HepG2 (cell line): ENCODE data around the gene ZBTB25. TPM values are rescaled to one million over a fixed set of nuclear protein-coding genes. Genes with fewer than 3 reads are reported as not detected.

Experiments used
- ATAC-seq: fragments of 200-7000 bp; cut with Tn5 transposase; 3 replicates; pipeline ENCODE4 v1.9.1; 2020; ENCODE audit warnings: mild to moderate bottlenecking, moderate library complexity
- BruUV-seq: library from RNA; stranded (reverse); fragments of 400-500 nt; replicated peaks from 2 replicates; lab custom pipeline; 2021; lab: Mats Ljungman, UMichigan
- CTCF ChIA-PET: fragments of 300-600 bp; formaldehyde crosslinking; extraction: SDS; loops from one replicate; lab custom pipeline; 2021; ENCODE audit warnings: low total read pairs, inconsistent platforms, low intra/inter-chr PET ratio; lab: Yijun Ruan, JAX
- POLR2A ChIA-PET: fragments of 350-600 bp; sonication (Branson Sonifier 250); formaldehyde crosslinking; loops from one replicate; lab custom pipeline; 2020; ENCODE audit warnings: antibody characterized with exemption, inconsistent platforms; lab: Yijun Ruan, JAX
- DNase-seq: peaks from one replicate; pipeline ENCODE4 v3.0.0-alpha.2; 2015; ENCODE audit warnings: low spot score
- FAIRE-seq: peaks from 3 replicates; lab custom pipeline; 2011; peaks lifted over from hg19 to GRCh38; lab: Jason Lieb, UNC
- H2AFZ ChIP-seq: one replicate; pipeline ENCODE4 v1.6.1; 2011; ENCODE audit warnings: low read length, inconsistent platforms
- H3K27ac ChIP-seq: fragments of 300-600 bp; 3 replicates; pipeline ENCODE4 v1.8.0; 2011; ENCODE audit warnings: mixed run types, mild to moderate bottlenecking, mixed read lengths, low read length, inconsistent platforms; ENCODE audit not compliant: insufficient read depth; ENCODE audit errors: extremely low read length
- H3K27me3 ChIP-seq, 2 experiments: fragments of 200-600 bp in 1 of 2; 2 replicates in 1 of 2; 3 replicates in 1 of 2; pipeline versions ENCODE4 v1.6.0 to v1.8.0; 2011; ENCODE audit warnings: low read length in 2 of 2, mild to moderate bottlenecking in 2 of 2, moderate library complexity in 2 of 2, inconsistent platforms in 1 of 2; ENCODE audit not compliant: insufficient read depth in 2 of 2, control insufficient read depth in 1 of 2
- H3K36me3 ChIP-seq, 2 experiments: fragments of 200-600 bp in 1 of 2; replicated peaks in 1 of 2; 2 replicates in 1 of 2; 3 replicates in 1 of 2; pipeline versions ENCODE4 v1.5.1 to v1.8.0; 2011; ENCODE audit warnings: low read length in 2 of 2, inconsistent platforms in 1 of 2; ENCODE audit not compliant: insufficient read depth in 2 of 2, control insufficient read depth in 1 of 2
- H3K4me1 ChIP-seq: 2 replicates; pipeline ENCODE4 v1.5.1; 2012; ENCODE audit warnings: low read length, inconsistent platforms; ENCODE audit not compliant: insufficient read depth
- H3K4me2 ChIP-seq: 2 replicates; pipeline ENCODE4 v1.6.0; 2011; ENCODE audit warnings: low read depth, low read length, inconsistent platforms
- H3K4me3 ChIP-seq, 3 experiments: fragments of 200-600 bp in 1 of 3; sonication (generic), shearing (Covaris generic) in 1 of 3; replicated peaks in 1 of 3; 2 replicates each; pipeline ENCODE4 v1.5.1; 2011 to 2016; ENCODE audit warnings: low read length in 3 of 3, inconsistent platforms in 2 of 3, low read depth in 2 of 3, mild to moderate bottlenecking in 2 of 3, control low read depth in 1 of 3, mixed read lengths in 1 of 3; ENCODE audit not compliant: insufficient read depth in 1 of 3
- H3K79me2 ChIP-seq: one replicate; pipeline ENCODE4 v1.6.1; 2011; ENCODE audit warnings: low read length, inconsistent platforms; ENCODE audit not compliant: insufficient read depth
- H3K9ac ChIP-seq: 2 replicates; pipeline ENCODE4 v1.6.0; 2011; ENCODE audit warnings: mild to moderate bottlenecking, low read depth, low read length, inconsistent platforms; ENCODE audit not compliant: insufficient read depth
- H3K9me3 ChIP-seq: 2 replicates; pipeline ENCODE4 v1.5.1; 2012; ENCODE audit warnings: mild to moderate bottlenecking, low read length
- H4K20me1 ChIP-seq: 2 replicates; pipeline ENCODE4 v1.6.0; 2011; ENCODE audit warnings: inconsistent platforms, mild to moderate bottlenecking, low read length, moderate library complexity; ENCODE audit not compliant: insufficient read depth
- CBX1 ChIP-seq: IDR thresholded peaks from one replicate; pipeline ENCODE4 v1.6.1; 2016; ENCODE audit warnings: antibody characterized with exemption, low read depth
- CENPX ChIP-seq: sonication (generic); formaldehyde crosslinking; IDR thresholded peaks from 2 replicates; pipeline ENCODE4 v1.9.0; 2021; ENCODE audit warnings: mild to moderate bottlenecking, missing genetic modification reagents, moderate library complexity
- FOXA1 ChIP-seq, 2 experiments: fragments of 450-650 bp in 1 of 2; sonication (generic) in 1 of 2; formaldehyde crosslinking in 1 of 2; IDR thresholded peaks; 2 replicates each; pipeline versions ENCODE4 v1.4.0 to v1.6.1; 2016 to 2020; ENCODE audit warnings: missing genetic modification reagents in 1 of 2
- MIXL1 ChIP-seq: IDR thresholded peaks from 2 replicates; pipeline ENCODE4 v1.6.1; 2016
- TBL1XR1 ChIP-seq: fragments of 150-350 bp; IDR thresholded peaks from 2 replicates; pipeline ENCODE4 v1.6.1; 2014; ENCODE audit warnings: borderline replicate concordance, low read length; ENCODE audit not compliant: partially characterized antibody
- TFDP2 ChIP-seq: sonication (generic); formaldehyde crosslinking; IDR thresholded peaks from 2 replicates; pipeline ENCODE4 v1.4.0; 2020; ENCODE audit warnings: missing genetic modification reagents
- ZNF3 ChIP-seq: IDR thresholded peaks from 2 replicates; pipeline ENCODE4 v1.7.0; 2017; ENCODE audit warnings: inconsistent platforms
- ZNF770 ChIP-seq: sonication (generic); formaldehyde crosslinking; IDR thresholded peaks from 2 replicates; pipeline ENCODE4 v1.5.0; 2020; ENCODE audit warnings: mild to moderate bottlenecking, missing genetic modification reagents
- ZNF781 ChIP-seq: sonication (generic); formaldehyde crosslinking; IDR thresholded peaks from 2 replicates; pipeline ENCODE4 v1.5.1; 2020; ENCODE audit warnings: borderline replicate concordance, mild to moderate bottlenecking, missing genetic modification reagents; ENCODE audit errors: not compliant biosample characterization
- WGBS: methylation state at CpG from one replicate; pipeline ENCODE4 v1.1.6; 2017; ENCODE audit warnings: low lambda C conversion rate; 5-methylcytosine and 5-hydroxymethylcytosine counted together
- in situ Hi-C: cut with HindIII; loops from 2 replicates; pipeline ENCODE4 v1.10.0; 2017; ENCODE audit warnings: low pct_unique_long_range_greater_than_20kb; ENCODE audit not compliant: extremely low pct_ligation_motif_present
- intact Hi-C: fragments of 100-400 bp; cut with micrococcal nuclease; formaldehyde crosslinking; loops from one replicate; pipeline ENCODE4 v1.10.0; 2022; ENCODE audit not compliant: unreplicated experiment
- polyA plus RNA-seq, 8 experiments: library from polyadenylated mRNA; depleted of rRNA in 3 of 8; stranded (reverse) in 7 of 8; unstranded in 1 of 8; fragments of >200 nt; fragmentation: Illumina TruSeq in 4 of 8; extraction: Trizol in 4 of 8; gene quantifications; 2 replicates each; pipeline versions ENCODE4 v1.2.1 to v1.2.3, GENCODE V29; 2011 to 2016; ENCODE audit warnings: low read depth in 4 of 8, missing spikeins in 1 of 8, mixed read lengths in 1 of 8; ENCODE audit not compliant: insufficient read depth in 1 of 8
- total RNA-seq, 5 experiments: library from RNA; depleted of rRNA; stranded (reverse); fragments of >200 nt; fragmentation: Illumina TruSeq; extraction: Trizol; gene quantifications; 2 replicates each; pipeline ENCODE4 v1.2.3, GENCODE V29; 2016; ENCODE audit warnings: low read depth in 1 of 5

The ZBTB25 gene
- total and polyA plus RNA-seq, 2 of the 13 experiments (the other 11 are each of a cell fraction or from before 2014, with no cell fraction given), result 3.5 to 7.6 TPM

GRCh38 chr14:64464651-64465050 is 39.0 kb downstream of the ZBTB25 start:
- intact Hi-C loops (no loop called here), in situ Hi-C loops (no loop called here)
- peak; percentile 18 for FAIRE-seq
- Histone ChIP-seq H3K4me3 (peak overlapping the region; percentile 49 to 77 (median 69); a peak in 5 of 6 replicates), H3K27ac (no peak overlapping the region), H3K27me3 (no peaks in the 10 kb centered on the region), H4K20me1 (no peaks in the 10 kb centered on the region)
- no peak for DNase-seq
- no TSS peak for BruUV-seq
- 7% methylated on average over 5 of the region's 6 CpGs for WGBS
- CTCF ChIA-PET, result no interaction called here
- TF ChIP-seq FOXA1 (IDR thresholded peaks at IDR 0.05) (no peak), FOXA1 (CRISPR knock-in tag; IDR thresholded peaks at IDR 0.05) (no peak), CENPX (CRISPR knock-in tag) (no peak), ZNF3 (CRISPR knock-in tag) (no peak), ZNF781 (CRISPR knock-in tag) (peak; percentile 29), TBL1XR1 (no peak), TFDP2 (CRISPR knock-in tag) (no peak), MIXL1 (CRISPR knock-in tag) (no peak)
- TF ChIP-seq, all 625 proteins: peak for 1
- POLR2A ChIA-PET, result no interaction called here
- 0 out of 5 replicates have a peak, but pooled peaks cover 0 to 3% of the 10 kb centered on the region in 2 experiments for H3K36me3 ChIP-seq
- H2AFZ ChIP-seq, result peak overlapping the region; percentile 20
- H3K79me2 ChIP-seq, result no peaks in the 10 kb centered on the region
- H3K9ac ChIP-seq, result peak overlapping the region; percentile 41; the same call in 1 of the 2 replicates
- peak; percentile 3; the same call in 1 of the 3 replicates for ATAC-seq
- peak overlapping the region; percentile 90 for H3K4me2 ChIP-seq
- no peaks in the 10 kb centered on the region for H3K9me3 ChIP-seq
- peaks cover 28% of the 10 kb centered on the region for H3K4me1 ChIP-seq

DNA sequence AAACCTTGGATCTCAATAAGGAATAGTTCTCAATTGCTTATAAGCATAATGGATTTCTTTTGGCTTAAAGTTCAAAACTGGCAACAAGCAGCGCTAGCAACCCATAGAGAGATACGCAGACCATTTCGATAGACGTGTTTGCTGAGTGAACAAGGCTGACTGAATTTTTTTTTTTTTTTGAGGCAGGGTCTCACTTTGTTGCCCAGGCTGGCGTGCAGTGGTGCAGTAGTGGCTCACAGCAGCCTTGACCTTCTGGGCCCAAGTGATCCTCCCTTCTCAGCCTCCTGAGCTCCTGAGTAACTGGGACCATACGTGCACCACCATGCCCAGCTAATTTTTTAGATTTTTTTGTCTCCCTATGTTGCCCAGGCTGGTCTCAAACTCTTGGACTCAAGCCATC is 39.8 kb downstream of the ZBTB25 start:
- H3K4me3 ChIP-seq, result no peak overlapping the region
- no peaks in the 10 kb centered on the region for H3K27me3 ChIP-seq
- H3K36me3 ChIP-seq, result peaks cover 0 to 8% of the 10 kb centered on the region in 2 experiments; a peak in 2 of 5 replicates
- FAIRE-seq (no peak), ATAC-seq (no peak), DNase-seq (no peak)
- H3K9ac ChIP-seq, result no peak overlapping the region
- BruUV-seq, result no TSS peak
- no peak overlapping the region for H2AFZ ChIP-seq
- 98% methylated on average over 6 of the region's 6 CpGs for WGBS
- no peak overlapping the region for H3K27ac ChIP-seq
- no peaks in the 10 kb centered on the region for H3K9me3 ChIP-seq
- ChIA-PET CTCF (no interaction called here), POLR2A (no interaction called here)
- TF ChIP-seq CBX1, result no peak
- TF ChIP-seq ZNF770 (CRISPR knock-in tag), result 0 out of 2 replicates have a peak, but pooled peaks have one; percentile 20
- H3K79me2 ChIP-seq, result no peaks in the 10 kb centered on the region
- H4K20me1 ChIP-seq, result no peaks in the 10 kb centered on the region
- peaks cover 28% of the 10 kb centered on the region for H3K4me1 ChIP-seq
- in situ Hi-C loops (no loop called here), intact Hi-C loops (no loop called here)
- H3K4me2 ChIP-seq, result no peak overlapping the region; the same call in 1 of the 2 replicates
